ENCODE results near the gene GALNT6. TPM values are rescaled to one million over a fixed set of nuclear protein-coding genes. Genes with fewer than 3 reads are reported as not detected.
A peak's percentile ranks its signal among the peaks of the same experiment; 100 is the strongest.

The GALNT6 gene
- total RNA-seq, 1 experiment from 2014 or later = 9.8 TPM

- no CpG with 5 or more reads among the region's 14 CpGs for WGBS (ENCODE audit: extremely low coverage, insufficient read length, low lambda C conversion rate)
- Mint-ChIP-seq H3K27ac (no peak overlapping the region; a peak in 1 of 7 replicates), H3K36me3 (ENCODE audit: insufficient read depth in 1 of 3, low read depth in 3 of 3) (no peaks in the 10 kb centered on the region), H3K4me1 (peaks cover 0 to 5% of the 10 kb centered on the region in 2 experiments; a peak in 2 of 4 replicates), H3K27me3 (ENCODE audit: low read depth) (no peaks in the 10 kb centered on the region), H3K9me3 (no peaks in the 10 kb centered on the region), H3K4me3 (no peak overlapping the region)
- Histone ChIP-seq H3K27ac (ENCODE audit: insufficient read length, low read depth, low read length) (no peak overlapping the region), H3K4ac (ENCODE audit: low read depth, low read length) (no peak overlapping the region), H3K9ac (ENCODE audit: extremely low read depth, insufficient read length, low read length) (no peak overlapping the region), H3K23ac (ENCODE audit: insufficient read length, low read depth, low read length) (no peak overlapping the region), H2BK5ac (ENCODE audit: insufficient read length, low read length) (no peak overlapping the region), H4K91ac (ENCODE audit: insufficient read length, low read depth, low read length) (no peak overlapping the region), H2BK12ac (ENCODE audit: insufficient read length, low read depth, low read length) (no peak overlapping the region), H3K14ac (ENCODE audit: insufficient read depth, low read length) (no peak overlapping the region), H3K79me1 (ENCODE audit: insufficient read depth, low read depth, low read length, poor library complexity, severe bottlenecking) (no peaks in the 10 kb centered on the region), H3T11ph (ENCODE audit: low read length) (no peak overlapping the region), H4K5ac (ENCODE audit: insufficient read length, low read depth, low read length) (no peak overlapping the region), H3K18ac (ENCODE audit: insufficient read length, low read depth, low read length) (no peak overlapping the region), H2AK5ac (ENCODE audit: insufficient read length, low read length) (no peak overlapping the region), H4K20me1 (ENCODE audit: control insufficient read depth, insufficient read depth, insufficient read length) (no peaks in the 10 kb centered on the region), H2BK20ac (ENCODE audit: low read depth, low read length, poor library complexity, severe bottlenecking) (no peak overlapping the region), H3K4me1 (ENCODE audit: insufficient read depth, low read length) (no peaks in the 10 kb centered on the region; the same call in 1 of the 2 replicates), H3K4me2 (ENCODE audit: insufficient read depth, insufficient read length, low read length) (no peak overlapping the region), H3K9me3 (ENCODE audit: control insufficient read depth, low read depth, low read length) (no peaks in the 10 kb centered on the region), H2BK15ac (ENCODE audit: low read depth, low read length) (no peak overlapping the region), H3K23me2 (ENCODE audit: insufficient read length, low read depth, low read length, poor library complexity, severe bottlenecking) (no peaks in the 10 kb centered on the region), H2AFZ (ENCODE audit: low read length) (no peak overlapping the region), H3K27me3 (ENCODE audit: insufficient read depth, low read length) (no peaks in the 10 kb centered on the region), H4K8ac (replicated peaks; ENCODE audit: insufficient read length, low read depth, low read length) (no peak overlapping the region), H3K79me2 (ENCODE audit: insufficient read depth, low read length) (no peaks in the 10 kb centered on the region), H3K56ac (ENCODE audit: insufficient read length, low read depth, low read length) (no peak overlapping the region), H2BK120ac (ENCODE audit: low read depth, low read length, poor library complexity, severe bottlenecking) (no peak overlapping the region)
- peak; percentile 24 for DNase-seq
- TF ChIP-seq CTCF (conservative IDR thresholded peaks at IDR 0.05) = no peak
Measured at GRCh38 chr12:51401020-51401419, 9.8 kb upstream of the GALNT6 start.

Measured in H9 (cell line).